HepG2 (cell line): Measurements from ENCODE around the gene CUL5. TPM values are rescaled to one million over a fixed set of nuclear protein-coding genes. Genes with fewer than 3 reads are reported as not detected.

Source experiments
- polyA plus RNA-seq, 8 experiments: library from polyadenylated mRNA; depleted of rRNA in 3 of 8; stranded (reverse) in 7 of 8; unstranded in 1 of 8; fragments of >200 nt; fragmentation: Illumina TruSeq in 4 of 8; extraction: Trizol in 4 of 8; gene quantifications; 2 replicates each; pipeline versions ENCODE4 v1.2.1 to v1.2.3, GENCODE V29; 2011 to 2016; ENCODE audit warnings: low read depth in 4 of 8, missing spikeins in 1 of 8, mixed read lengths in 1 of 8; ENCODE audit not compliant: insufficient read depth in 1 of 8
- small RNA-seq, 3 experiments: library from RNA; depleted of rRNA; stranded (forward); fragments of <200 nt; gene quantifications; one replicate each; pipeline ENCODE3, GENCODE V24; 2012; ENCODE audit warnings: low read depth in 2 of 3, low replicate concordance in 1 of 3; ENCODE audit not compliant: insufficient read length in 3 of 3, insufficient read depth in 2 of 3
- total RNA-seq, 5 experiments: library from RNA; depleted of rRNA; stranded (reverse); fragments of >200 nt; fragmentation: Illumina TruSeq; extraction: Trizol; gene quantifications; 2 replicates each; pipeline ENCODE4 v1.2.3, GENCODE V29; 2016; ENCODE audit warnings: low read depth in 1 of 5

CUL5 gene
- total and polyA plus RNA-seq, 2 of the 13 experiments (the other 11 are each of a cell fraction or from before 2014, with no cell fraction given) = 7.0 to 24.7 TPM

Small RNAs within 50 kb of the gene (small RNA-seq; reads per million reads assigned to genes)
- 0 reads per million in 3 experiments for gene RF00019

Other genes with a start within 250 kb of the CUL5 start
- gene SLC35F2, start 150.1 kb upstream of the CUL5 start, total RNA-seq (2016; rRNA removed; fragmentation: Illumina TruSeq; extraction: Trizol) = 13.2 and 20.3 TPM in 2 replicates
- 5.6 and 5.8 TPM in 2 replicates for gene SLC35F2, start 150.1 kb upstream of the CUL5 start, polyA plus RNA-seq (2011; rRNA removed)
- gene RAB39A, start 80.5 kb upstream of the CUL5 start, total RNA-seq (2016; rRNA removed; fragmentation: Illumina TruSeq; extraction: Trizol) = not detected in 2 replicates
- gene RAB39A, start 80.5 kb upstream of the CUL5 start, polyA plus RNA-seq (2011; rRNA removed) = not detected in 2 replicates
- gene ACAT1, start 112.7 kb downstream of the CUL5 start, total RNA-seq (2016; rRNA removed; fragmentation: Illumina TruSeq; extraction: Trizol) = 165 and 181 TPM in 2 replicates
- gene ACAT1, start 112.7 kb downstream of the CUL5 start, polyA plus RNA-seq (2011; rRNA removed) = 61.1 and 103 TPM in 2 replicates
- 11.2 and 16.8 TPM in 2 replicates for gene NPAT, start 213.7 kb downstream of the CUL5 start, total RNA-seq (2016; rRNA removed; fragmentation: Illumina TruSeq; extraction: Trizol)
- gene NPAT, start 213.7 kb downstream of the CUL5 start, polyA plus RNA-seq (2011; rRNA removed) = 3.5 and 4.4 TPM in 2 replicates
- 61.1 and 71.6 TPM in 2 replicates for gene ATM, start 214.2 kb downstream of the CUL5 start, total RNA-seq (2016; rRNA removed; fragmentation: Illumina TruSeq; extraction: Trizol)
- gene ATM, start 214.2 kb downstream of the CUL5 start, polyA plus RNA-seq (2011; rRNA removed) = 39.5 and 40.0 TPM in 2 replicates